Measurements from ENCODE around the gene TNFAIP3.

DNA sequence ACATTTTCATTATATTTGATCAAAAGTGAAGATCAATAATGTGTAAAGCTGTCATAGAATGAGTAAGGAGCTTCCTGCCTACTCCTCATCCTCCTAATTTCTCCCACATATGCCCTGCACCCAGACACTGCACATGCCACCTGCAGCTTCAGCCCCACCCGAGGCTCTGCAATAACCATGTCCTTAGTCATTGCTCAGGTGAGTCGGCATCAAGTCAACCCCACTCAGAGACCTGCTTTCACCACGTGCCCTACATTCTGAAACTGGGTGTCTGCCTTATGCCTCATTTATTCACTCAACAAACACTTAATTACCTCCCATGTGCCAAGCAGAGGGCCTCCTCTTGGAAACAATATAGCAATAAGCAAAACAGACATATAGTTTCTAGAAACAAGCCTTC is 15.4 kb upstream of the TNFAIP3 start:
- TF ChIP-seq, protein P1, sequence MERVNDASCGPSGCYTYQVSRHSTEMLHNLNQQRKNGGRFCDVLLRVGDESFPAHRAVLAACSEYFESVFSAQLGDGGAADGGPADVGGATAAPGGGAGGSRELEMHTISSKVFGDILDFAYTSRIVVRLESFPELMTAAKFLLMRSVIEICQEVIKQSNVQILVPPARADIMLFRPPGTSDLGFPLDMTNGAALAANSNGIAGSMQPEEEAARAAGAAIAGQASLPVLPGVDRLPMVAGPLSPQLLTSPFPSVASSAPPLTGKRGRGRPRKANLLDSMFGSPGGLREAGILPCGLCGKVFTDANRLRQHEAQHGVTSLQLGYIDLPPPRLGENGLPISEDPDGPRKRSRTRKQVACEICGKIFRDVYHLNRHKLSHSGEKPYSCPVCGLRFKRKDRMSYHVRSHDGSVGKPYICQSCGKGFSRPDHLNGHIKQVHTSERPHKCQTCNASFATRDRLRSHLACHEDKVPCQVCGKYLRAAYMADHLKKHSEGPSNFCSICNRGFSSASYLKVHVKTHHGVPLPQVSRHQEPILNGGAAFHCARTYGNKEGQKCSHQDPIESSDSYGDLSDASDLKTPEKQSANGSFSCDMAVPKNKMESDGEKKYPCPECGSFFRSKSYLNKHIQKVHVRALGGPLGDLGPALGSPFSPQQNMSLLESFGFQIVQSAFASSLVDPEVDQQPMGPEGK (CRISPR knock-in tag; IDR thresholded peaks at IDR 0.05; ENCODE audit: borderline replicate concordance): no peak
- TF ChIP-seq OSR1 (CRISPR knock-in tag; IDR thresholded peaks at IDR 0.05): no peak
- no peak for TF ChIP-seq ZC3H10 (CRISPR knock-in tag; IDR thresholded peaks at IDR 0.05)
- no peak for TF ChIP-seq ZFP3 (CRISPR knock-in tag; IDR thresholded peaks at IDR 0.05)
- TF ChIP-seq, protein P2, sequence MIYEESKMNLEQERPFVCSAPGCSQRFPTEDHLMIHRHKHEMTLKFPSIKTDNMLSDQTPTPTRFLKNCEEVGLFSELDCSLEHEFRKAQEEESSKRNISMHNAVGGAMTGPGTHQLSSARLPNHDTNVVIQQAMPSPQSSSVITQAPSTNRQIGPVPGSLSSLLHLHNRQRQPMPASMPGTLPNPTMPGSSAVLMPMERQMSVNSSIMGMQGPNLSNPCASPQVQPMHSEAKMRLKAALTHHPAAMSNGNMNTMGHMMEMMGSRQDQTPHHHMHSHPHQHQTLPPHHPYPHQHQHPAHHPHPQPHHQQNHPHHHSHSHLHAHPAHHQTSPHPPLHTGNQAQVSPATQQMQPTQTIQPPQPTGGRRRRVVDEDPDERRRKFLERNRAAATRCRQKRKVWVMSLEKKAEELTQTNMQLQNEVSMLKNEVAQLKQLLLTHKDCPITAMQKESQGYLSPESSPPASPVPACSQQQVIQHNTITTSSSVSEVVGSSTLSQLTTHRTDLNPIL (CRISPR knock-in tag; IDR thresholded peaks at IDR 0.05; ENCODE audit: low read depth): no peak
- TF ChIP-seq ARNTL (CRISPR knock-in tag; IDR thresholded peaks at IDR 0.05; ENCODE audit: borderline replicate concordance, low read depth): no peak
- TF ChIP-seq ZFP30 (CRISPR knock-in tag; IDR thresholded peaks at IDR 0.05): no peak
- TF ChIP-seq GLIS3 (CRISPR knock-in tag; IDR thresholded peaks at IDR 0.05): no peak
- no peak for TF ChIP-seq TCF4 (CRISPR knock-in tag; IDR thresholded peaks at IDR 0.05; ENCODE audit: borderline replicate concordance)
- TF ChIP-seq RARB (CRISPR knock-in tag; IDR thresholded peaks at IDR 0.05): no peak
- no peak for TF ChIP-seq PPARA (CRISPR knock-in tag; IDR thresholded peaks at IDR 0.05; ENCODE audit: borderline replicate concordance)
- TF ChIP-seq CSDC2 (CRISPR knock-in tag; IDR thresholded peaks at IDR 0.05): no peak
- no peak for TF ChIP-seq ESRRG (CRISPR knock-in tag; IDR thresholded peaks at IDR 0.05)

Measured in SK-N-SH treated with all-trans-retinoic acid at 6 μM for 48 hours (cell line).